ENCODE data around the gene BST2. TPM values are rescaled to one million over a fixed set of nuclear protein-coding genes. Genes with fewer than 3 reads are reported as not detected.

BST2 gene
- polyA plus RNA-seq, 1 of the 3 experiments (the other 2 are of a cell fraction) = 5.7 TPM

GRCh38 chr19:17394891-17395415 is 10.5 kb downstream of the BST2 start:
- Histone ChIP-seq H3K9ac (no peak overlapping the region), H2AFZ (ENCODE audit: low read depth) (no peak overlapping the region), H3K27ac (ENCODE audit: low read depth in 2 of 2, low read length in 1 of 2) (no peak overlapping the region), H3K27me3 (ENCODE audit: insufficient read depth) (no peaks in the 10 kb centered on the region), H3F3A (replicated peaks; ENCODE audit: insufficient read depth) (peaks cover 3% of the 10 kb centered on the region), H3K36me3 (replicated peaks in 1 of 2; ENCODE audit: control insufficient read depth in 1 of 2, insufficient read depth in 2 of 2, low read length in 1 of 2) (no peaks in the 10 kb centered on the region), H3K4me2 (no peak overlapping the region), H3K4me1 (ENCODE audit: control insufficient read depth in 1 of 2, insufficient read depth in 2 of 2, low read depth in 1 of 2, low read length in 1 of 2) (peaks cover 0 to 7% of the 10 kb centered on the region in 2 experiments; a peak in 1 of 4 replicates), H3K4me3 (ENCODE audit: low read depth in 2 of 2, low read length in 1 of 2) (no peak overlapping the region), H4K20me1 (ENCODE audit: insufficient read depth) (no peaks in the 10 kb centered on the region), H3K9me2 (no peaks in the 10 kb centered on the region), H3K79me2 (ENCODE audit: insufficient read depth) (no peaks in the 10 kb centered on the region), H3K9me3 (no peaks in the 10 kb centered on the region)
- peak; percentile 81 for DNase-seq
- POLR2A ChIA-PET = no interaction called here
- WGBS (ENCODE audit: low lambda C conversion rate) = 50% methylated on average over 10 of the region's 19 CpGs
- TF ChIP-seq GABPA (IDR thresholded peaks at IDR 0.05; ENCODE audit: low read depth) = peak; percentile 32; the same call in 1 of the 2 replicates
- TF ChIP-seq MAX (IDR thresholded peaks at IDR 0.05; ENCODE audit: low read depth) = no peak
- TF ChIP-seq FOXJ3 (CRISPR knock-in tag; IDR thresholded peaks at IDR 0.05) = no peak
- TF ChIP-seq NFIC (IDR thresholded peaks at IDR 0.05; ENCODE audit: borderline replicate concordance) = no peak
- TF ChIP-seq NRF1 (IDR thresholded peaks at IDR 0.05; ENCODE audit: low read depth, low read length) = no peak
- TF ChIP-seq EP300 (IDR thresholded peaks at IDR 0.05; ENCODE audit: borderline replicate concordance in 1 of 2, low read depth in 1 of 2, low read length in 1 of 2) = no peak
- TF ChIP-seq, protein P1, sequence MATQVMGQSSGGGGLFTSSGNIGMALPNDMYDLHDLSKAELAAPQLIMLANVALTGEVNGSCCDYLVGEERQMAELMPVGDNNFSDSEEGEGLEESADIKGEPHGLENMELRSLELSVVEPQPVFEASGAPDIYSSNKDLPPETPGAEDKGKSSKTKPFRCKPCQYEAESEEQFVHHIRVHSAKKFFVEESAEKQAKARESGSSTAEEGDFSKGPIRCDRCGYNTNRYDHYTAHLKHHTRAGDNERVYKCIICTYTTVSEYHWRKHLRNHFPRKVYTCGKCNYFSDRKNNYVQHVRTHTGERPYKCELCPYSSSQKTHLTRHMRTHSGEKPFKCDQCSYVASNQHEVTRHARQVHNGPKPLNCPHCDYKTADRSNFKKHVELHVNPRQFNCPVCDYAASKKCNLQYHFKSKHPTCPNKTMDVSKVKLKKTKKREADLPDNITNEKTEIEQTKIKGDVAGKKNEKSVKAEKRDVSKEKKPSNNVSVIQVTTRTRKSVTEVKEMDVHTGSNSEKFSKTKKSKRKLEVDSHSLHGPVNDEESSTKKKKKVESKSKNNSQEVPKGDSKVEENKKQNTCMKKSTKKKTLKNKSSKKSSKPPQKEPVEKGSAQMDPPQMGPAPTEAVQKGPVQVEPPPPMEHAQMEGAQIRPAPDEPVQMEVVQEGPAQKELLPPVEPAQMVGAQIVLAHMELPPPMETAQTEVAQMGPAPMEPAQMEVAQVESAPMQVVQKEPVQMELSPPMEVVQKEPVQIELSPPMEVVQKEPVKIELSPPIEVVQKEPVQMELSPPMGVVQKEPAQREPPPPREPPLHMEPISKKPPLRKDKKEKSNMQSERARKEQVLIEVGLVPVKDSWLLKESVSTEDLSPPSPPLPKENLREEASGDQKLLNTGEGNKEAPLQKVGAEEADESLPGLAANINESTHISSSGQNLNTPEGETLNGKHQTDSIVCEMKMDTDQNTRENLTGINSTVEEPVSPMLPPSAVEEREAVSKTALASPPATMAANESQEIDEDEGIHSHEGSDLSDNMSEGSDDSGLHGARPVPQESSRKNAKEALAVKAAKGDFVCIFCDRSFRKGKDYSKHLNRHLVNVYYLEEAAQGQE (IDR thresholded peaks at IDR 0.05; ENCODE audit: low read depth, low read length) = no peak
- no peak for TF ChIP-seq POLR2AphosphoS5 (IDR thresholded peaks at IDR 0.05; ENCODE audit: low read depth, low read length)
- TF ChIP-seq TAF1 (IDR thresholded peaks at IDR 0.05; ENCODE audit: borderline replicate concordance, low read depth, low read length) = no peak
- no peak for TF ChIP-seq SIN3A (IDR thresholded peaks at IDR 0.05; ENCODE audit: borderline replicate concordance, low read depth, low read length)
- peak; percentile 66 for TF ChIP-seq SMC3 (IDR thresholded peaks at IDR 0.05; ENCODE audit: low read depth, low read length)
- TF ChIP-seq, protein P2, sequence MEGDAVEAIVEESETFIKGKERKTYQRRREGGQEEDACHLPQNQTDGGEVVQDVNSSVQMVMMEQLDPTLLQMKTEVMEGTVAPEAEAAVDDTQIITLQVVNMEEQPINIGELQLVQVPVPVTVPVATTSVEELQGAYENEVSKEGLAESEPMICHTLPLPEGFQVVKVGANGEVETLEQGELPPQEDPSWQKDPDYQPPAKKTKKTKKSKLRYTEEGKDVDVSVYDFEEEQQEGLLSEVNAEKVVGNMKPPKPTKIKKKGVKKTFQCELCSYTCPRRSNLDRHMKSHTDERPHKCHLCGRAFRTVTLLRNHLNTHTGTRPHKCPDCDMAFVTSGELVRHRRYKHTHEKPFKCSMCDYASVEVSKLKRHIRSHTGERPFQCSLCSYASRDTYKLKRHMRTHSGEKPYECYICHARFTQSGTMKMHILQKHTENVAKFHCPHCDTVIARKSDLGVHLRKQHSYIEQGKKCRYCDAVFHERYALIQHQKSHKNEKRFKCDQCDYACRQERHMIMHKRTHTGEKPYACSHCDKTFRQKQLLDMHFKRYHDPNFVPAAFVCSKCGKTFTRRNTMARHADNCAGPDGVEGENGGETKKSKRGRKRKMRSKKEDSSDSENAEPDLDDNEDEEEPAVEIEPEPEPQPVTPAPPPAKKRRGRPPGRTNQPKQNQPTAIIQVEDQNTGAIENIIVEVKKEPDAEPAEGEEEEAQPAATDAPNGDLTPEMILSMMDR (IDR thresholded peaks at IDR 0.05) = peak; percentile 67
- TF ChIP-seq, protein P3, sequence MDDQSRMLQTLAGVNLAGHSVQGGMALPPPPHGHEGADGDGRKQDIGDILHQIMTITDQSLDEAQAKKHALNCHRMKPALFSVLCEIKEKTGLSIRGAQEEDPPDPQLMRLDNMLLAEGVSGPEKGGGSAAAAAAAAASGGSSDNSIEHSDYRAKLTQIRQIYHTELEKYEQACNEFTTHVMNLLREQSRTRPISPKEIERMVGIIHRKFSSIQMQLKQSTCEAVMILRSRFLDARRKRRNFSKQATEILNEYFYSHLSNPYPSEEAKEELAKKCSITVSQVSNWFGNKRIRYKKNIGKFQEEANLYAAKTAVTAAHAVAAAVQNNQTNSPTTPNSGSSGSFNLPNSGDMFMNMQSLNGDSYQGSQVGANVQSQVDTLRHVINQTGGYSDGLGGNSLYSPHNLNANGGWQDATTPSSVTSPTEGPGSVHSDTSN (IDR thresholded peaks at IDR 0.05) = no peak
- no peak for TF ChIP-seq EZH2phosphoT487 (IDR thresholded peaks at IDR 0.05; ENCODE audit: borderline replicate concordance, low read depth)
- TF ChIP-seq RAD21 (IDR thresholded peaks at IDR 0.05; ENCODE audit: low read length) = peak; percentile 77
- CTCF ChIA-PET = interaction anchor here (0.6 to 2.0 kb wide), 15 partner anchors 9 to 181 kb away, joined by 3 to 8 read pairs (median 3); partner anchors contain the start of gene TMEM221
